Measurements from ENCODE around the gene TGFBR1.
"Not testable (repeated sequence)": the region's sequence is repeated elsewhere in the genome, so short reads cannot be mapped to it uniquely, and the experiment has no call there.

Gene TGFBR1

GRCh38 chr9:99099806-99100585 is 4.9 kb upstream of the TGFBR1 start:
- not testable (repeated sequence) for H3K4me2 ChIP-seq (ENCODE audit: low read length); H3K9ac ChIP-seq (ENCODE audit: low read depth, low read length); H3K9me3 ChIP-seq (replicated peaks; ENCODE audit: low read length); H3K4me3 ChIP-seq (ENCODE audit: low read length); H3K36me3 ChIP-seq (ENCODE audit: insufficient read depth, low read length)
- peaks cover 17% of the 10 kb centered on the region for H3K27me3 ChIP-seq (ENCODE audit: control insufficient read depth, insufficient read depth, low read length)
- H3K4me1 ChIP-seq (ENCODE audit: control insufficient read depth, insufficient read depth, low read length): peaks cover 12% of the 10 kb centered on the region

GRCh38 chr9:99101271-99101670 is 3.6 kb upstream of the TGFBR1 start:
- peaks cover 15% of the 10 kb centered on the region for H3K4me1 ChIP-seq (ENCODE audit: control insufficient read depth, insufficient read depth, low read length)
- H3K9me3 ChIP-seq (replicated peaks; ENCODE audit: low read length): no peaks in the 10 kb centered on the region
- no peak overlapping the region for H3K4me2 ChIP-seq (ENCODE audit: low read length)
- no peak overlapping the region for H3K9ac ChIP-seq (ENCODE audit: low read depth, low read length)
- peaks cover 6% of the 10 kb centered on the region for H3K27me3 ChIP-seq (ENCODE audit: control insufficient read depth, insufficient read depth, low read length)
- H3K36me3 ChIP-seq (ENCODE audit: insufficient read depth, low read length): no peaks in the 10 kb centered on the region
- H3K4me3 ChIP-seq (ENCODE audit: low read length): no peak overlapping the region

- Histone ChIP-seq H3K4me2 (ENCODE audit: low read length) (no peak overlapping the region), H3K4me3 (ENCODE audit: low read length) (no peak overlapping the region), H3K9me3 (replicated peaks; ENCODE audit: low read length) (no peaks in the 10 kb centered on the region), H3K9ac (ENCODE audit: low read depth, low read length) (no peak overlapping the region), H3K36me3 (ENCODE audit: insufficient read depth, low read length) (no peaks in the 10 kb centered on the region), H3K27me3 (ENCODE audit: control insufficient read depth, insufficient read depth, low read length) (peaks cover 3% of the 10 kb centered on the region), H3K4me1 (ENCODE audit: control insufficient read depth, insufficient read depth, low read length) (peaks cover 19% of the 10 kb centered on the region)
Observed at GRCh38 chr9:99101812-99102211, 3.1 kb upstream of the TGFBR1 start.

GRCh38 chr9:99103054-99103895 is 1.6 kb upstream of the TGFBR1 start:
- H3K4me3 ChIP-seq (ENCODE audit: low read length): no peak overlapping the region
- H3K27me3 ChIP-seq (ENCODE audit: control insufficient read depth, insufficient read depth, low read length): no peaks in the 10 kb centered on the region
- no peaks in the 10 kb centered on the region for H3K36me3 ChIP-seq (ENCODE audit: insufficient read depth, low read length)
- H3K4me1 ChIP-seq (ENCODE audit: control insufficient read depth, insufficient read depth, low read length): peaks cover 24% of the 10 kb centered on the region
- peak overlapping the region; percentile 98 for H3K4me2 ChIP-seq (ENCODE audit: low read length)
- H3K9me3 ChIP-seq (replicated peaks; ENCODE audit: low read length): no peaks in the 10 kb centered on the region
- peak overlapping the region; percentile 94 for H3K9ac ChIP-seq (ENCODE audit: low read depth, low read length)

- Histone ChIP-seq H3K9me3 (replicated peaks; ENCODE audit: low read length) (no peaks in the 10 kb centered on the region), H3K36me3 (ENCODE audit: insufficient read depth, low read length) (no peaks in the 10 kb centered on the region), H3K4me2 (ENCODE audit: low read length) (peak overlapping the region; percentile 98), H3K9ac (ENCODE audit: low read depth, low read length) (peak overlapping the region; percentile 94), H3K4me1 (ENCODE audit: control insufficient read depth, insufficient read depth, low read length) (peaks cover 24% of the 10 kb centered on the region), H3K4me3 (ENCODE audit: low read length) (peak overlapping the region; percentile 90), H3K27me3 (ENCODE audit: control insufficient read depth, insufficient read depth, low read length) (no peaks in the 10 kb centered on the region)
Observed at GRCh38 chr9:99103901-99104458, 933 bp upstream of the TGFBR1 start.

GRCh38 chr9:99105152-99106043 is 485 bp downstream of the TGFBR1 start:
- H3K9ac ChIP-seq (ENCODE audit: low read depth, low read length): peak overlapping the region; percentile 94
- H3K27me3 ChIP-seq (ENCODE audit: control insufficient read depth, insufficient read depth, low read length): no peaks in the 10 kb centered on the region
- H3K9me3 ChIP-seq (replicated peaks; ENCODE audit: low read length): no peaks in the 10 kb centered on the region
- no peaks in the 10 kb centered on the region for H3K36me3 ChIP-seq (ENCODE audit: insufficient read depth, low read length)
- H3K4me1 ChIP-seq (ENCODE audit: control insufficient read depth, insufficient read depth, low read length): peaks cover 29% of the 10 kb centered on the region
- H3K4me3 ChIP-seq (ENCODE audit: low read length): peak overlapping the region; percentile 90
- peak overlapping the region; percentile 98 for H3K4me2 ChIP-seq (ENCODE audit: low read length)

GRCh38 chr9:99106044-99106375 is 1.1 kb downstream of the TGFBR1 start:
- Histone ChIP-seq H3K4me2 (ENCODE audit: low read length) (peak overlapping the region; percentile 85), H3K9ac (ENCODE audit: low read depth, low read length) (peak overlapping the region; percentile 94), H3K4me3 (ENCODE audit: low read length) (peak overlapping the region; percentile 90), H3K9me3 (replicated peaks; ENCODE audit: low read length) (no peaks in the 10 kb centered on the region), H3K36me3 (ENCODE audit: insufficient read depth, low read length) (no peaks in the 10 kb centered on the region), H3K27me3 (ENCODE audit: control insufficient read depth, insufficient read depth, low read length) (no peaks in the 10 kb centered on the region), H3K4me1 (ENCODE audit: control insufficient read depth, insufficient read depth, low read length) (peaks cover 29% of the 10 kb centered on the region)

- H3K4me3 ChIP-seq (ENCODE audit: low read length): no peak overlapping the region
- peaks cover 29% of the 10 kb centered on the region for H3K4me1 ChIP-seq (ENCODE audit: control insufficient read depth, insufficient read depth, low read length)
- H3K4me2 ChIP-seq (ENCODE audit: low read length): peak overlapping the region; percentile 85
- H3K9ac ChIP-seq (ENCODE audit: low read depth, low read length): no peak overlapping the region
- H3K36me3 ChIP-seq (ENCODE audit: insufficient read depth, low read length): no peaks in the 10 kb centered on the region
- no peaks in the 10 kb centered on the region for H3K27me3 ChIP-seq (ENCODE audit: control insufficient read depth, insufficient read depth, low read length)
- H3K9me3 ChIP-seq (replicated peaks; ENCODE audit: low read length): no peaks in the 10 kb centered on the region
Observed at GRCh38 chr9:99107421-99107820, 2.5 kb downstream of the TGFBR1 start.

GRCh38 chr9:99108131-99108530 is 3.2 kb downstream of the TGFBR1 start:
- Histone ChIP-seq H3K4me1 (ENCODE audit: control insufficient read depth, insufficient read depth, low read length) (peaks cover 29% of the 10 kb centered on the region), H3K4me2 (ENCODE audit: low read length) (no peak overlapping the region), H3K4me3 (ENCODE audit: low read length) (no peak overlapping the region), H3K36me3 (ENCODE audit: insufficient read depth, low read length) (no peaks in the 10 kb centered on the region), H3K9ac (ENCODE audit: low read depth, low read length) (no peak overlapping the region), H3K27me3 (ENCODE audit: control insufficient read depth, insufficient read depth, low read length) (no peaks in the 10 kb centered on the region), H3K9me3 (replicated peaks; ENCODE audit: low read length) (no peaks in the 10 kb centered on the region)

- Histone ChIP-seq H3K9me3 (replicated peaks; ENCODE audit: low read length) (no peaks in the 10 kb centered on the region), H3K36me3 (ENCODE audit: insufficient read depth, low read length) (no peaks in the 10 kb centered on the region), H3K4me1 (ENCODE audit: control insufficient read depth, insufficient read depth, low read length) (peaks cover 17% of the 10 kb centered on the region), H3K4me2 (ENCODE audit: low read length) (no peak overlapping the region), H3K9ac (ENCODE audit: low read depth, low read length) (no peak overlapping the region), H3K27me3 (ENCODE audit: control insufficient read depth, insufficient read depth, low read length) (no peaks in the 10 kb centered on the region), H3K4me3 (ENCODE audit: low read length) (no peak overlapping the region)
Observed at GRCh38 chr9:99109522-99109921, 4.6 kb downstream of the TGFBR1 start.
